ENCODE data around the gene TNFRSF8. TPM values are rescaled to one million over a fixed set of nuclear protein-coding genes. Genes with fewer than 3 reads are reported as not detected.
"Not testable (repeated sequence)": the region's sequence is repeated elsewhere in the genome, so short reads cannot be mapped to it uniquely, and the experiment has no call there.

Gene TNFRSF8
- total RNA-seq, 4 donors from 2014 or later, result 0.84 to 4.9 (median 1.8) TPM; not detected in 1

- Histone ChIP-seq H3K27me3 (no peaks in the 10 kb centered on the region), H3K27ac (peak overlapping the region in 2 of 4 donors; percentile 47 to 87), H3K4me3 (no peak overlapping the region), H3K36me3 (peaks cover 3 to 54% (median 4%) of the 10 kb centered on the region in 3 donors), H3K4me1 (peaks cover 0 to 48% (median 21%) of the 10 kb centered on the region in 4 donors), H3K9me3 (no peaks in the 10 kb centered on the region)
- 70 to 80% methylated on average over 9 to 10 of the region's 10 CpGs for WGBS, 2 donors
- no peak for DNase-seq (ENCODE audit: low spot score in 2 of 2)
- TF ChIP-seq EP300 (IDR thresholded peaks at IDR 0.05), result no peak
- TF ChIP-seq, protein P1, sequence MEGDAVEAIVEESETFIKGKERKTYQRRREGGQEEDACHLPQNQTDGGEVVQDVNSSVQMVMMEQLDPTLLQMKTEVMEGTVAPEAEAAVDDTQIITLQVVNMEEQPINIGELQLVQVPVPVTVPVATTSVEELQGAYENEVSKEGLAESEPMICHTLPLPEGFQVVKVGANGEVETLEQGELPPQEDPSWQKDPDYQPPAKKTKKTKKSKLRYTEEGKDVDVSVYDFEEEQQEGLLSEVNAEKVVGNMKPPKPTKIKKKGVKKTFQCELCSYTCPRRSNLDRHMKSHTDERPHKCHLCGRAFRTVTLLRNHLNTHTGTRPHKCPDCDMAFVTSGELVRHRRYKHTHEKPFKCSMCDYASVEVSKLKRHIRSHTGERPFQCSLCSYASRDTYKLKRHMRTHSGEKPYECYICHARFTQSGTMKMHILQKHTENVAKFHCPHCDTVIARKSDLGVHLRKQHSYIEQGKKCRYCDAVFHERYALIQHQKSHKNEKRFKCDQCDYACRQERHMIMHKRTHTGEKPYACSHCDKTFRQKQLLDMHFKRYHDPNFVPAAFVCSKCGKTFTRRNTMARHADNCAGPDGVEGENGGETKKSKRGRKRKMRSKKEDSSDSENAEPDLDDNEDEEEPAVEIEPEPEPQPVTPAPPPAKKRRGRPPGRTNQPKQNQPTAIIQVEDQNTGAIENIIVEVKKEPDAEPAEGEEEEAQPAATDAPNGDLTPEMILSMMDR (IDR thresholded peaks at IDR 0.05), result no peak
- no peak for TF ChIP-seq POLR2A (IDR thresholded peaks at IDR 0.05)
These were observed 30.9 kb upstream of the TNFRSF8 start for GRCh38 chr1:12032161-12032621.

DNA sequence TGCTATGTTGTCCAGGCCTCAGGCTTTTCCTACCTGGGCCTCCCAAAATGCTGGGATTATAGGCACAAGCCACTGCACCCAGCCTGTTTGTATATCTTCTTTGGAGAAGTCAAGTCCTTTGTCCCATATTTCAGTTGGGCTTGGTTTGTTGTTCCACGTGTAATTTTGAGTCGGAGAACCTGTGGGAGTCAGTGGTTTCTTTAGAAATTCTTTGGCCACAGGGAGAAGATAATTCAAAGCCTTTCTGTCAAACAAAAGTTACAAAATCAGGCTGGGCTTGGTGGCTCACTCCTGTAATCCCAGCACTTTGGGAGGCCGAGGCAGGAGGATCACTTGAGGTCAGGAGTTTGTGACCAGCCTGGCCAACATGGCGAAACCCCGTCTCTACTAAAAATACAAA, 29.7 kb upstream of the TNFRSF8 start:
- DNase-seq (ENCODE audit: low spot score in 2 of 2); H3K4me3 ChIP-seq; H3K27me3 ChIP-seq; H3K9me3 ChIP-seq: not testable (repeated sequence)
- Histone ChIP-seq H3K27ac (peak overlapping the region; percentile 60 to 87 (median 74)), H3K36me3 (peaks cover 3 to 42% (median 4%) of the 10 kb centered on the region in 3 donors), H3K4me1 (peaks cover 0 to 48% (median 21%) of the 10 kb centered on the region in 4 donors)
- WGBS, 2 donors, result 72 to 74% methylated on average over 5 of the region's 5 CpGs

DNA sequence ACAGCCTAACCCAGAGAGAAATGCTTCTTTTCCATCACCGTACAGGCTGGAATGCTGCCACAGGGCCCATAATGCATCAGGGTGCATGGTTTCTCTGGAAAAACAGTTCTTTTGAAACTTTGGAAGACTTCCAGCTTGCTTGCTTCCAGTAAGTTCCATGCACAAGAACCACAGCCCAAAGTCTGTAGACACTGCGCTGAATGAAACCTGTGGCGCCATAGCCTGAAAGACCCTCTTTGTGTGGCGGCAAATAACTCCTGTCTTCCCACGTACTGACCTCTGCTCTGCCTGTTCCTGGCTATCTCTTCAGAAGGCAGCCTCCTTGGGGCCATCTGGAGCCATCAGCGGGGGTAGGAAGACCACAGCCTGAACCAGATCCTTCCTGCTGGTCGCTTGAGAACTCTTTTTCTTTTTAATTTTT, 28.7 kb upstream of the TNFRSF8 start:
- no peaks in the 10 kb centered on the region for H3K9me3 ChIP-seq
- WGBS, 2 donors, result 19 to 35% methylated on average over 6 to 7 of the region's 7 CpGs

DNA sequence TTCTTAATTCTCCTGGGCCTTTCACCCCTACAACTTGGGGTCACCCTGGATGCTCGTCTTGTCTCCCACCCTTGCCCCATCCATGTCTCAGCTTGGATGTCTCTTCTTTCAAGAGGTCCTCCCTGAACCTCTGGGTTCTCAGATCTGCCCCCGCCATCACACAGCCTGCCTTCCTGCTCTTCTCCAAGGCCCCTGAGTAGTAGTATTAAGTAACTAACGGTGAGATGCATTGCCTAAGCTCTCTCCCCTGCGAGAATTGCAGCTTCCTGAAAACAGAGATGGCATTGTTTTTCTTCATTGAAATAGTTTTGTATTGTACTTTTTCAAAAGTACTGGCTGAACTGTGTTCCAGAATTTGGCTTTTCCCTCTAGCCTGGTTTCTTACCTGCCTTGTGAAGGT, 27.8 kb upstream of the TNFRSF8 start:
- no peaks in the 10 kb centered on the region for H3K9me3 ChIP-seq
- DNase-seq (ENCODE audit: low spot score in 2 of 2), result no peak
- H3K36me3 ChIP-seq, result peaks cover 0 to 23% (median 0%) of the 10 kb centered on the region in 3 donors
- H3K4me1 ChIP-seq, result peaks cover 0 to 48% (median 21%) of the 10 kb centered on the region in 4 donors
- H3K4me3 ChIP-seq, result no peak overlapping the region
- no peaks in the 10 kb centered on the region for H3K27me3 ChIP-seq
- TF ChIP-seq, protein P1 (IDR thresholded peaks at IDR 0.05), result no peak
- TF ChIP-seq EP300 (IDR thresholded peaks at IDR 0.05) (no peak), POLR2A (IDR thresholded peaks at IDR 0.05) (no peak)
- peak overlapping the region in 3 of 4 donors; percentile 60 to 87 (median 87) for H3K27ac ChIP-seq
- WGBS, 2 donors, result 49 to 64% methylated on average over 4 of the region's 4 CpGs

More for the DNA sequence above, 28.7 kb upstream of the TNFRSF8 start:
- DNase-seq (ENCODE audit: low spot score in 2 of 2), result peak; percentile 63 to 83
- H3K36me3 ChIP-seq, result peaks cover 3 to 32% (median 4%) of the 10 kb centered on the region in 3 donors
- TF ChIP-seq, protein P1 (IDR thresholded peaks at IDR 0.05), result no peak
- TF ChIP-seq EP300 (IDR thresholded peaks at IDR 0.05) (peak in 1 of 2 donors; percentile 78), POLR2A (IDR thresholded peaks at IDR 0.05) (no peak)
- no peak overlapping the region for H3K4me3 ChIP-seq
- peak overlapping the region; percentile 60 to 87 (median 74) for H3K27ac ChIP-seq
- H3K27me3 ChIP-seq, result no peaks in the 10 kb centered on the region
- peaks cover 0 to 48% (median 21%) of the 10 kb centered on the region in 4 donors for H3K4me1 ChIP-seq

GRCh38 chr1:12037486-12038355, 25.4 kb upstream of the TNFRSF8 start:
- Histone ChIP-seq H3K9me3 (no peaks in the 10 kb centered on the region), H3K4me3 (no peak overlapping the region), H3K4me1 (peaks cover 0 to 31% (median 21%) of the 10 kb centered on the region in 4 donors), H3K27me3 (no peaks in the 10 kb centered on the region), H3K27ac (no peak overlapping the region), H3K36me3 (peaks cover 0 to under 1% (median 0%) of the 10 kb centered on the region in 3 donors)
- no peak for DNase-seq (ENCODE audit: low spot score in 2 of 2)
- TF ChIP-seq POLR2A (IDR thresholded peaks at IDR 0.05), result no peak
- TF ChIP-seq EP300 (IDR thresholded peaks at IDR 0.05), result no peak
- TF ChIP-seq, protein P1 (IDR thresholded peaks at IDR 0.05), result no peak
- WGBS, 2 donors, result 80% methylated on average over 18 of the region's 18 CpGs
